IMR-90 (cell line): ENCODE measurements around the gene NDUFAF2. TPM values are rescaled to one million over a fixed set of nuclear protein-coding genes. Genes with fewer than 3 reads are reported as not detected.

ENCODE experiments used
- ATAC-seq: fragments of 200-7000 bp; cut with Tn5 transposase; 2 replicates; pipeline ENCODE4 v1.9.1; 2020; ENCODE audit warnings: low read depth, mild to moderate bottlenecking, moderate library complexity
- BruUV-seq: library from RNA; stranded (reverse); fragments of 400-500 nt; replicated peaks from 2 replicates; lab custom pipeline; 2021; lab: Mats Ljungman, UMichigan
- CTCF ChIA-PET: fragments of 300-600 bp; formaldehyde crosslinking; extraction: SDS; loops from one replicate; lab custom pipeline; 2021; ENCODE audit warnings: antibody characterized with exemption; lab: Yijun Ruan, JAX
- POLR2A ChIA-PET: fragments of 300-600 bp; sonication (Branson Sonifier 250); formaldehyde crosslinking; loops from one replicate; lab custom pipeline; 2022; ENCODE audit warnings: antibody characterized with exemption; ENCODE audit not compliant: unreplicated experiment; lab: Charles Lee
- DNase-seq: peaks from one replicate; pipeline ENCODE4 v3.0.0; 2013
- H2AFZ ChIP-seq: replicated peaks from 2 replicates; pipeline ENCODE3; 2013; ENCODE audit warnings: low read length, mild to moderate bottlenecking; ENCODE audit not compliant: poor library complexity
- H2AK5ac ChIP-seq: 2 replicates; pipeline ENCODE4 v1.6.1; 2013; ENCODE audit warnings: low read depth, low read length, inconsistent platforms
- H2AK9ac ChIP-seq: replicated peaks from 2 replicates; pipeline ENCODE3; 2013; ENCODE audit warnings: mild to moderate bottlenecking, low read depth, low read length, moderate library complexity; ENCODE audit not compliant: poor library complexity
- H2BK120ac ChIP-seq: 2 replicates; pipeline ENCODE4 v1.6.1; 2013; ENCODE audit warnings: low read depth, low read length, inconsistent platforms
- H2BK15ac ChIP-seq: 3 replicates; pipeline ENCODE4 v1.6.1; 2013; ENCODE audit warnings: low read depth, low read length, inconsistent platforms
- H2BK20ac ChIP-seq: 2 replicates; pipeline ENCODE4 v1.6.1; 2013; ENCODE audit warnings: low read depth, mild to moderate bottlenecking, inconsistent platforms, low read length, moderate library complexity
- H2BK5ac ChIP-seq: 2 replicates; pipeline ENCODE4 v1.6.1; 2013; ENCODE audit warnings: mild to moderate bottlenecking, low read depth, low read length, inconsistent platforms; ENCODE audit not compliant: poor library complexity, severe bottlenecking
- H3K14ac ChIP-seq: replicated peaks from 2 replicates; pipeline ENCODE4 v1.6.1; 2013; ENCODE audit warnings: low read depth, low read length, inconsistent platforms
- H3K18ac ChIP-seq: 2 replicates; pipeline ENCODE4 v1.6.1; 2013; ENCODE audit warnings: low read depth, low read length, control low read depth
- H3K23ac ChIP-seq: 2 replicates; pipeline ENCODE4 v1.6.1; 2013; ENCODE audit warnings: low read depth, low read length, inconsistent platforms
- H3K27ac ChIP-seq: 2 replicates; pipeline ENCODE4 v1.5.1; 2013; ENCODE audit warnings: mild to moderate bottlenecking, control low read depth, low read length; ENCODE audit not compliant: insufficient read depth
- H3K27me3 ChIP-seq: 2 replicates; pipeline ENCODE4 v1.6.1; 2013; ENCODE audit warnings: low read length; ENCODE audit not compliant: control insufficient read depth, insufficient read depth
- H3K36me3 ChIP-seq: 2 replicates; pipeline ENCODE4 v1.6.1; 2013; ENCODE audit warnings: low read length, mixed read lengths; ENCODE audit not compliant: control insufficient read depth, insufficient read depth
- H3K4ac ChIP-seq: 2 replicates; pipeline ENCODE4 v1.6.1; 2013; ENCODE audit warnings: low read depth, low read length, inconsistent platforms
- H3K4me1 ChIP-seq: 2 replicates; pipeline ENCODE4 v1.6.1; 2013; ENCODE audit warnings: low read length, mixed read lengths; ENCODE audit not compliant: control insufficient read depth, insufficient read depth
- H3K4me2 ChIP-seq: 2 replicates; pipeline ENCODE4 v1.6.1; 2013; ENCODE audit warnings: low read depth, mild to moderate bottlenecking, control low read depth, low read length, moderate library complexity
- H3K4me3 ChIP-seq: 2 replicates; pipeline ENCODE4 v1.5.1; 2013; ENCODE audit warnings: low read depth, mild to moderate bottlenecking, control low read depth, low read length, moderate library complexity; ENCODE audit not compliant: insufficient read depth
- H3K56ac ChIP-seq: 2 replicates; pipeline ENCODE4 v1.6.1; 2013; ENCODE audit warnings: low read length, inconsistent platforms; ENCODE audit not compliant: insufficient read depth; ENCODE audit errors: extremely low read depth
- H3K79me1 ChIP-seq, 2 experiments: 2 replicates each; pipeline ENCODE4 v1.6.1; 2013; ENCODE audit warnings: low read length in 2 of 2, inconsistent platforms in 1 of 2, low read depth in 1 of 2
- H3K9ac ChIP-seq: 2 replicates; pipeline ENCODE4 v1.6.1; 2013; ENCODE audit warnings: low read depth, low read length, control low read depth
- H3K9me1 ChIP-seq: 2 replicates; pipeline ENCODE4 v1.6.1; 2013; ENCODE audit warnings: low read length, inconsistent platforms; ENCODE audit not compliant: insufficient read depth
- H3K9me3 ChIP-seq: 2 replicates; pipeline ENCODE4 v1.6.1; 2013; ENCODE audit warnings: low read length; ENCODE audit not compliant: control insufficient read depth, insufficient read depth
- H4K20me1 ChIP-seq: 2 replicates; pipeline ENCODE4 v1.6.1; 2013; ENCODE audit warnings: low read length, inconsistent platforms; ENCODE audit not compliant: insufficient read depth
- H4K5ac ChIP-seq: 2 replicates; pipeline ENCODE4 v1.6.1; 2013; ENCODE audit warnings: mild to moderate bottlenecking, low read depth, low read length, control low read depth
- H4K8ac ChIP-seq, 2 experiments: 2 replicates each; pipeline ENCODE4 v1.6.1; 2013; ENCODE audit warnings: low read depth in 2 of 2, low read length in 2 of 2, control low read depth in 1 of 2, inconsistent platforms in 1 of 2
- H4K91ac ChIP-seq: 2 replicates; pipeline ENCODE4 v1.6.1; 2013; ENCODE audit warnings: low read depth, low read length, inconsistent platforms; ENCODE audit not compliant: insufficient read depth
- BHLHE40 ChIP-seq: fragments of 150-350 bp; IDR thresholded peaks from 2 replicates; pipeline ENCODE4 v1.6.1; 2016; ENCODE audit warnings: mild to moderate bottlenecking, low read depth, low read length
- CEBPB ChIP-seq: IDR thresholded peaks from 2 replicates; pipeline ENCODE4 v1.6.1; 2012; ENCODE audit warnings: low read depth, low read length, improper control_type of control experiment
- CTCF ChIP-seq: conservative IDR thresholded peaks from 2 replicates; pipeline ENCODE4 v1.5.1; 2012; ENCODE audit warnings: mild to moderate bottlenecking, low read depth, low read length, improper control_type of control experiment
- ELK1 ChIP-seq: fragments of 150-350 bp; IDR thresholded peaks from 2 replicates; pipeline ENCODE4 v1.6.1; 2016; ENCODE audit warnings: low read depth, mild to moderate bottlenecking, low read length, moderate library complexity, borderline replicate concordance
- FOS ChIP-seq: fragments of 150-350 bp; IDR thresholded peaks from 2 replicates; pipeline ENCODE4 v1.6.1; 2016; ENCODE audit warnings: low read depth, low read length
- MAZ ChIP-seq: IDR thresholded peaks from 2 replicates; pipeline ENCODE4 v1.6.1; 2012; ENCODE audit warnings: low read depth, mild to moderate bottlenecking, low read length, improper control_type of control experiment, moderate library complexity, borderline replicate concordance
- MXI1 ChIP-seq: IDR thresholded peaks from 2 replicates; pipeline ENCODE4 v1.6.1; 2012; ENCODE audit warnings: low read depth, mild to moderate bottlenecking, low read length, moderate library complexity, borderline replicate concordance
- RAD21 ChIP-seq: IDR thresholded peaks from 2 replicates; pipeline ENCODE4 v1.6.1; 2012; ENCODE audit warnings: low read length, improper control_type of control experiment
- RCOR1 ChIP-seq: IDR thresholded peaks from 2 replicates; pipeline ENCODE4 v1.6.1; 2012; ENCODE audit warnings: mild to moderate bottlenecking, low read length, improper control_type of control experiment; ENCODE audit not compliant: insufficient replicate concordance
- SMC3 ChIP-seq: fragments of 150-350 bp; IDR thresholded peaks from 2 replicates; pipeline ENCODE4 v1.6.1; 2016; ENCODE audit warnings: low read depth, mild to moderate bottlenecking, antibody characterized with exemption, low read length, moderate library complexity
- USF2 ChIP-seq: fragments of 150-350 bp; IDR thresholded peaks from 2 replicates; pipeline ENCODE4 v1.6.1; 2017; ENCODE audit warnings: mild to moderate bottlenecking, antibody characterized with exemption, low read length, low read depth
- WGBS, 2 experiments: methylation state at CpG; one replicate each; pipeline versions ENCODE4 v1.1.5 to v1.1.7; 2013; ENCODE audit warnings: missing lambda C conversion rate in 2 of 2; ENCODE audit not compliant: insufficient read length in 1 of 2; ENCODE audit errors: extremely low coverage in 2 of 2; 5-methylcytosine and 5-hydroxymethylcytosine counted together
- dilution Hi-C: fragments of 300-500 bp; cut with HindIII; formaldehyde crosslinking; loops from one replicate; pipeline ENCODE4 v1.14.3; 2018; ENCODE audit warnings: low sequenced_read_pairs; ENCODE audit not compliant: unreplicated experiment
- in situ Hi-C: fragments of 300-500 bp; cut with MboI; formaldehyde crosslinking; loops from 3 replicates; pipeline ENCODE4 v1.14.3; 2019; ENCODE audit warnings: low sequenced_read_pairs, inconsistent platforms, mixed read lengths
- intact Hi-C: fragments of 100-400 bp; cut with micrococcal nuclease; formaldehyde crosslinking; loops from 2 replicates; pipeline ENCODE4 v1.10.0; 2022
- polyA plus RNA-seq, 3 experiments: library from polyadenylated mRNA; depleted of rRNA; stranded (reverse); fragments of >200 nt; gene quantifications; 2 replicates each; pipeline ENCODE4 v1.2.3, GENCODE V29; 2012; ENCODE audit warnings: low replicate concordance in 1 of 3
- total RNA-seq: library from RNA; depleted of rRNA; stranded (reverse); fragments of >200 nt; gene quantifications from 2 replicates; pipeline ENCODE4 v1.2.3, GENCODE V29; 2012

The NDUFAF2 gene
- total and polyA plus RNA-seq, 2 of the 4 experiments (the other 2 are of a cell fraction) = 11.8 to 24.7 TPM

GRCh38 chr5:61085885-61086284, 140.9 kb downstream of the NDUFAF2 start:
- no CpG with 5 or more reads among the region's 1 CpG for WGBS, 2 experiments
- no peak overlapping the region for H2BK5ac ChIP-seq

More at GRCh38 chr5:61085885-61086284, 140.9 kb downstream of the NDUFAF2 start:
- Histone ChIP-seq H3K4me3 (no peak overlapping the region), H3K4me1 (no peaks in the 10 kb centered on the region), H2AK5ac (no peak overlapping the region), H4K20me1 (no peaks in the 10 kb centered on the region; the same call in 1 of the 2 replicates), H3K23ac (no peak overlapping the region), H3K9me3 (no peaks in the 10 kb centered on the region), H3K4me2 (no peak overlapping the region), H3K79me1 (peaks cover 0 to 2% of the 10 kb centered on the region in 2 experiments; a peak in 2 of 4 replicates), H3K36me3 (no peaks in the 10 kb centered on the region), H4K5ac (no peak overlapping the region), H3K18ac (no peak overlapping the region), H2AK9ac (no peak overlapping the region), H3K27ac (no peak overlapping the region), H3K9me1 (peaks cover 3% of the 10 kb centered on the region; the same call in 1 of the 2 replicates), H3K9ac (no peak overlapping the region), H3K14ac (no peak overlapping the region), H3K56ac (no peak overlapping the region), H2BK20ac (no peak overlapping the region), H3K27me3 (no peaks in the 10 kb centered on the region), H2BK120ac (no peak overlapping the region), H2BK15ac (no peak overlapping the region), H3K4ac (no peak overlapping the region), H2AFZ (no peak overlapping the region), H4K8ac (no peak overlapping the region), H4K91ac (no peak overlapping the region)
- no TSS peak for BruUV-seq
- dilution Hi-C loops (no loop called here), intact Hi-C loops (no loop called here), in situ Hi-C loops (no loop called here)
- TF ChIP-seq MAZ (no peak), RCOR1 (no peak), SMC3 (no peak), USF2 (no peak), ELK1 (no peak), FOS (no peak), RAD21 (no peak), CTCF (no peak), MXI1 (no peak), BHLHE40 (no peak), CEBPB (no peak)
- DNase-seq (no peak), ATAC-seq (no peak)
- ChIA-PET POLR2A (no interaction called here), CTCF (no interaction called here)
